H1 (cell line): ENCODE data around the gene TRAF3IP3. TPM values are rescaled to one million over a fixed set of nuclear protein-coding genes. Genes with fewer than 3 reads are reported as not detected.

Experiments used
- CTCF ChIA-PET: fragments of 300-600 bp; sonication (Branson Sonifier 250); formaldehyde crosslinking; loops from one replicate; lab custom pipeline; 2021; ENCODE audit not compliant: partially characterized antibody; lab: Charles Lee
- POLR2A ChIA-PET: fragments of 300-600 bp; sonication (Branson Sonifier 250); formaldehyde crosslinking; loops from one replicate; lab custom pipeline; 2021; ENCODE audit warnings: inconsistent platforms; ENCODE audit not compliant: partially characterized antibody; lab: Charles Lee
- DNase-seq, 2 experiments: peaks; one replicate each; pipeline versions ENCODE4 v3.0.0 to v3.0.0-alpha.2; 2010 to 2022; ENCODE audit warnings: low spot score in 2 of 2, low read depth in 1 of 2, mixed read lengths in 1 of 2
- FAIRE-seq: peaks from 2 replicates; lab custom pipeline; 2011; peaks lifted over from hg19 to GRCh38; lab: Jason Lieb, UNC
- H2AFZ ChIP-seq: 2 replicates; pipeline ENCODE4 v1.8.1; 2012; ENCODE audit warnings: low read length, inconsistent platforms
- H2AK5ac ChIP-seq: 2 replicates; pipeline ENCODE4 v1.6.1; 2013; ENCODE audit warnings: low read depth, low read length
- H2BK120ac ChIP-seq: replicated peaks from 2 replicates; pipeline ENCODE3; 2013; ENCODE audit warnings: low read depth, low read length, inconsistent platforms
- H2BK12ac ChIP-seq: 2 replicates; pipeline ENCODE4 v1.6.1; 2013; ENCODE audit warnings: low read depth, low read length
- H2BK15ac ChIP-seq: 2 replicates; pipeline ENCODE4 v1.6.1; 2013; ENCODE audit warnings: low read length
- H2BK20ac ChIP-seq: 2 replicates; pipeline ENCODE4 v1.6.1; 2013; ENCODE audit warnings: low read length
- H2BK5ac ChIP-seq: 2 replicates; pipeline ENCODE4 v1.6.1; 2013; ENCODE audit warnings: low read depth, low read length
- H3K14ac ChIP-seq: 2 replicates; pipeline ENCODE4 v1.6.1; 2013; ENCODE audit warnings: inconsistent platforms; ENCODE audit not compliant: insufficient read length
- H3K18ac ChIP-seq: 2 replicates; pipeline ENCODE4 v1.6.1; 2013; ENCODE audit warnings: low read length; ENCODE audit errors: extremely low read depth
- H3K23ac ChIP-seq: 2 replicates; pipeline ENCODE4 v1.6.1; 2013; ENCODE audit warnings: inconsistent platforms; ENCODE audit not compliant: insufficient read length
- H3K23me2 ChIP-seq: 2 replicates; pipeline ENCODE4 v1.6.1; 2013; ENCODE audit warnings: low read depth, low read length
- H3K27ac ChIP-seq: 2 replicates; pipeline ENCODE4 v1.6.1; 2011; ENCODE audit warnings: low read depth, low read length, inconsistent platforms
- H3K27me3 ChIP-seq, 4 experiments: replicated peaks in 1 of 4; 1 replicate in 1 of 4; 2 replicates in 3 of 4; pipeline versions ENCODE4 v1.6.1 to v1.8.1; 2011 to 2013; ENCODE audit warnings: low read length in 3 of 4, mild to moderate bottlenecking in 3 of 4, inconsistent platforms in 2 of 4, mixed read lengths in 2 of 4, moderate library complexity in 1 of 4; ENCODE audit not compliant: control insufficient read depth in 3 of 4, insufficient read depth in 3 of 4; ENCODE audit errors: extremely low read depth in 1 of 4
- H3K36me3 ChIP-seq, 4 experiments: 2 replicates each; pipeline versions ENCODE4 v1.6.1 to v1.8.1; 2011 to 2013; ENCODE audit warnings: mild to moderate bottlenecking in 4 of 4, low read length in 3 of 4, moderate library complexity in 2 of 4, control low read depth in 1 of 4, inconsistent platforms in 1 of 4; ENCODE audit not compliant: insufficient read depth in 4 of 4, control insufficient read depth in 2 of 4
- H3K4ac ChIP-seq: replicated peaks from 2 replicates; pipeline ENCODE3; 2013; ENCODE audit warnings: low read length, low read depth, mixed read lengths, inconsistent platforms; ENCODE audit not compliant: insufficient read length
- H3K4me1 ChIP-seq, 4 experiments: replicated peaks in 1 of 4; 1 replicate in 1 of 4; 2 replicates in 3 of 4; pipeline versions ENCODE4 v1.6.1 to v1.8.1; 2011 to 2013; ENCODE audit warnings: low read length in 3 of 4, inconsistent platforms in 2 of 4, mixed read lengths in 1 of 4; ENCODE audit not compliant: insufficient read depth in 4 of 4, control insufficient read depth in 3 of 4
- H3K4me2 ChIP-seq, 2 experiments: 2 replicates each; pipeline versions ENCODE4 v1.6.1 to v1.8.1; 2011 to 2013; ENCODE audit warnings: low read depth in 2 of 2, low read length in 2 of 2, control low read depth in 1 of 2, inconsistent platforms in 1 of 2, mild to moderate bottlenecking in 1 of 2; ENCODE audit not compliant: insufficient read depth in 1 of 2
- H3K4me3 ChIP-seq, 4 experiments: fragments of 200-600, 300-600 bp in 1 of 4; sonication (generic), shearing (Covaris generic), sonication (Bioruptor Twin) in 1 of 4; 2 replicates each; pipeline versions ENCODE4 v1.5.1 to v1.8.1; 2011 to 2016; ENCODE audit warnings: low read length in 4 of 4, low read depth in 3 of 4, control low read depth in 2 of 4, inconsistent platforms in 2 of 4, mild to moderate bottlenecking in 2 of 4, mixed read lengths in 1 of 4, moderate library complexity in 1 of 4; ENCODE audit not compliant: insufficient read depth in 2 of 4; ENCODE audit errors: extremely low read depth in 1 of 4
- H3K56ac ChIP-seq: replicated peaks from 2 replicates; pipeline ENCODE3; 2013; ENCODE audit warnings: low read depth, mild to moderate bottlenecking, mixed read lengths, low read length, inconsistent platforms; ENCODE audit not compliant: insufficient read length
- H3K79me1 ChIP-seq: 2 replicates; pipeline ENCODE4 v1.6.1; 2013; ENCODE audit warnings: low read depth, low read length, control low read depth
- H3K79me2 ChIP-seq, 2 experiments: 2 replicates each; pipeline versions ENCODE4 v1.6.1 to v1.8.1; 2012 to 2013; ENCODE audit warnings: low read length in 2 of 2, mild to moderate bottlenecking in 2 of 2, inconsistent platforms in 1 of 2; ENCODE audit not compliant: insufficient read depth in 2 of 2, control insufficient read depth in 1 of 2
- H3K9ac ChIP-seq, 4 experiments: replicated peaks in 1 of 4; 1 replicate in 1 of 4; 2 replicates in 3 of 4; pipeline versions ENCODE4 v1.6.1 to v1.8.1; 2011 to 2013; ENCODE audit warnings: low read depth in 3 of 4, low read length in 3 of 4, control low read depth in 2 of 4, mild to moderate bottlenecking in 2 of 4, moderate library complexity in 2 of 4, inconsistent platforms in 1 of 4; ENCODE audit errors: extremely low read depth in 1 of 4
- H3K9me3 ChIP-seq, 2 experiments: 2 replicates each; pipeline versions ENCODE4 v1.6.1 to v1.8.1; 2012 to 2013; ENCODE audit warnings: mild to moderate bottlenecking in 2 of 2, moderate library complexity in 2 of 2, control low read depth in 1 of 2, inconsistent platforms in 1 of 2, low read depth in 1 of 2, low read length in 1 of 2, mixed read lengths in 1 of 2; ENCODE audit not compliant: insufficient read depth in 2 of 2
- H4K20me1 ChIP-seq, 2 experiments: replicated peaks in 1 of 2; 2 replicates each; pipeline versions ENCODE3 to v1.8.1; 2011 to 2013; ENCODE audit warnings: inconsistent platforms in 2 of 2, low read length in 2 of 2, mild to moderate bottlenecking in 1 of 2; ENCODE audit not compliant: insufficient read depth in 2 of 2, control insufficient read depth in 1 of 2
- H4K5ac ChIP-seq: 2 replicates; pipeline ENCODE4 v1.6.1; 2013; ENCODE audit warnings: low read length, low read depth, mixed read lengths, inconsistent platforms; ENCODE audit not compliant: insufficient read length
- H4K8ac ChIP-seq: 2 replicates; pipeline ENCODE4 v1.8.0; 2013; ENCODE audit warnings: mild to moderate bottlenecking, moderate library complexity, low read length, inconsistent platforms; ENCODE audit not compliant: insufficient read depth; ENCODE audit errors: extremely low read depth
- H4K91ac ChIP-seq: replicated peaks from 2 replicates; pipeline ENCODE3; 2013; ENCODE audit warnings: low read length, mixed read lengths, inconsistent platforms; ENCODE audit not compliant: insufficient read length
- BACH1 ChIP-seq: IDR thresholded peaks from 2 replicates; pipeline ENCODE4 v1.6.1; 2012; ENCODE audit warnings: low read length, improper control_type of control experiment
- CHD2 ChIP-seq: IDR thresholded peaks from 2 replicates; pipeline ENCODE4 v1.6.1; 2012; ENCODE audit warnings: low read length, improper control_type of control experiment
- JUN ChIP-seq: IDR thresholded peaks from 2 replicates; pipeline ENCODE4 v1.6.1; 2011; ENCODE audit warnings: low read depth, mild to moderate bottlenecking, improper control_type of control experiment, low read length
- POLR2AphosphoS5 ChIP-seq: IDR thresholded peaks from 2 replicates; pipeline ENCODE4 v1.6.1; 2011; ENCODE audit warnings: low read depth, low read length
- TAF1 ChIP-seq: IDR thresholded peaks from 2 replicates; pipeline ENCODE4 v1.6.1; 2011; ENCODE audit warnings: mild to moderate bottlenecking, low read depth, low read length
- WGBS, 2 experiments: shearing (Covaris generic) in 1 of 2; methylation state at CpG; one replicate each; pipeline versions ENCODE4 v1.1.6 to v1.1.7; 2013 to 2015; ENCODE audit warnings: low lambda C conversion rate in 2 of 2, mixed read lengths in 2 of 2, inconsistent platforms in 1 of 2, low coverage in 1 of 2, missing lambda C conversion rate in 1 of 2; ENCODE audit not compliant: insufficient replicate concordance in 2 of 2, insufficient coverage in 1 of 2, insufficient read length in 1 of 2; ENCODE audit errors: extremely low coverage in 1 of 2, missing lambda C conversion rate in 1 of 2; 5-methylcytosine and 5-hydroxymethylcytosine counted together
- polyA plus RNA-seq, 7 experiments: library from polyadenylated mRNA; depleted of rRNA in 3 of 7; stranded (reverse) in 5 of 7; unstranded in 2 of 7; fragments of >200 nt in 5 of 7; fragments of 200-250 nt in 2 of 7; gene quantifications; 1 replicate in 5 of 7; 2 replicates in 1 of 7; 4 replicates in 1 of 7; pipeline versions ENCODE4 v1.2.1 to v1.2.3, GENCODE V29; 2011 to 2013; ENCODE audit warnings: missing spikeins in 2 of 7, mixed read lengths in 2 of 7
- total RNA-seq: library from RNA; stranded (reverse); fragmentation: NEBNext Ultra II Directional; extraction: Animal tissue kit (Norgen Biotek cat#: 25700); gene quantifications from 2 replicates; pipeline ENCODE4 v1.2.1, GENCODE V29; 2021

The TRAF3IP3 gene
- total and polyA plus RNA-seq, 2 of the 8 experiments (the other 6 are each of a cell fraction or from before 2014, with no cell fraction given), result not detected

DNA sequence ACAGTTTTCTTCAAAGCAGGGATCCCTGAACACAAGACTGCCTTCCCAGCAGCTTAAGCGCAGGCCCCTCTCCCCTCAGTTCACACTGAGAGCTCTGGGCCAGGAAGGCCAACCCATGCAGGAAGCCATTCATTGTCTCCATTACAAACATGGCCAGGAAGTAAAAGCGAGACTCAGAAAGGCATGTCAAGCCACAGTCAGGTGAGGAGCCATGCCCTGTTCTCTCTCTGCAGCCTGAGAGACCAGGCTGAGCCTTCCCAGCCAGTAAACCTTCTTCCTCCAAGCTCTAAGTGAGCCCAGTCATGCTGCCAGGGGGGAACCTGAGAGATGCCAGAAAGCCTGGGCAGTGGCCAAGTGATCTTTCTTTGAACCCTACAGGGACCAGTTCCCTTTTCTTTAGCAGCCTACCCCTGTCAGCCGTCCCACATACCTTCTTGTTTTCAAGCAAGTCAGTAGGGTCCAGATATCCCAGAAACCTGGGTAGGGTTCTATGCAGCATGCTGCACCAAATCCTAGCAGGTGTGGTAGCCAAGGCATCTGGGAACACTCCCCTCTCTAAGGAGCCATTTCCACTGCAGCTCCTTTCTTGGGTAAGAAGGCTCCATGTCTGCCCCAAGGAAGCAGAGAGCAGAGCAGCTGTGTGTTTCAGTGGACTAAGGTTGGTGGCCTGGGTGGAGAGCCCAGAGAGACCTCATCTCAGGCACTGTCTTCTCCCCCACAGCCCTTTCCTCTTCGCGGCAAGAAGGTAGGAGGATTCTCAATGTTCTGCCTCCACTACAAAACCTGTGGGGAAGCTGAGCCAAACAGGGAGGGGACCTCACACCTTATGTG is 977 bp downstream of the TRAF3IP3 start:
- no peak for FAIRE-seq
- POLR2A ChIA-PET, result no interaction called here
- 78% methylated on average over 5 of the region's 5 CpGs; no CpG with 5 or more reads in 1 of the 2 experiments for WGBS, 2 experiments

More for the DNA sequence above, 977 bp downstream of the TRAF3IP3 start:
- CTCF ChIA-PET, result interaction anchor here (0.8 to 4.4 kb wide), 5 partner anchors 8 to 103 kb away, joined by 3 to 22 read pairs (median 3); no protein-coding TSS in a partner anchor
- Histone ChIP-seq H4K20me1 (no peaks in the 10 kb centered on the region), H3K4me2 (no peak overlapping the region), H4K8ac (no peak overlapping the region), H3K23ac (no peak overlapping the region), H3K27me3 (peaks cover 0 to 3% (median 0%) of the 10 kb centered on the region in 4 experiments; a peak in 1 of 7 replicates), H3K79me2 (no peaks in the 10 kb centered on the region)
- TF ChIP-seq TAF1 (no peak), POLR2AphosphoS5 (no peak), BACH1 (no peak), CHD2 (no peak), JUN (no peak)
- TF ChIP-seq, all 59 proteins: peak for 0
- no peak overlapping the region for H4K91ac ChIP-seq
- H3K23me2 ChIP-seq, result no peaks in the 10 kb centered on the region
- no peak overlapping the region for H2AFZ ChIP-seq
- no peak overlapping the region for H3K9ac ChIP-seq
- H2BK15ac ChIP-seq, result no peak overlapping the region
- no peak overlapping the region for H2AK5ac ChIP-seq
- no peak overlapping the region for H3K56ac ChIP-seq
- H3K36me3 ChIP-seq, result no peaks in the 10 kb centered on the region
- DNase-seq, result no peak
- H2BK120ac ChIP-seq, result no peak overlapping the region
- H2BK5ac ChIP-seq, result no peak overlapping the region
- H4K5ac ChIP-seq, result no peak overlapping the region
- H2BK20ac ChIP-seq, result no peak overlapping the region
- no peak overlapping the region for H3K4me3 ChIP-seq
- H3K27ac ChIP-seq, result no peak overlapping the region
- no peaks in the 10 kb centered on the region for H3K9me3 ChIP-seq
- no peak overlapping the region for H3K14ac ChIP-seq
- no peak overlapping the region for H2BK12ac ChIP-seq
- no peaks in the 10 kb centered on the region for H3K4me1 ChIP-seq
- no peaks in the 10 kb centered on the region for H3K79me1 ChIP-seq
- no peak overlapping the region for H3K18ac ChIP-seq
- no peak overlapping the region for H3K4ac ChIP-seq
